Activated CD4-positive, alpha-beta T cell treated with anti-CD3 and anti-CD28 coated beads for 36 hours (primary cell): Measurements from ENCODE around the gene PIGM. TPM values are rescaled to one million over a fixed set of nuclear protein-coding genes. Genes with fewer than 3 reads are reported as not detected.

Source experiments
- ATAC-seq: fragments of 200-7000 bp; cut with Tn5 transposase; one replicate; pipeline ENCODE4 v1.10.0; 2021; ENCODE audit warnings: mild to moderate bottlenecking, moderate library complexity
- CTCF ChIA-PET: fragments of 350-600 bp; sonication (Branson Sonifier 250); formaldehyde crosslinking; loops from one replicate; lab custom pipeline; 2021; ENCODE audit warnings: antibody characterized with exemption; lab: Charles Lee
- POLR2A ChIA-PET: fragments of 350-600 bp; sonication (Branson Sonifier 250); formaldehyde crosslinking; loops from one replicate; lab custom pipeline; 2021; ENCODE audit warnings: antibody characterized with exemption, inconsistent platforms; lab: Charles Lee
- DNase-seq: peaks from one replicate; pipeline ENCODE4 v3.0.0-alpha.2; 2020
- H3K27ac Mint-ChIP-seq: one replicate; pipeline ENCODE4 v1.8.0; 2021; ENCODE audit warnings: mixed read lengths
- H3K27me3 Mint-ChIP-seq: one replicate; pipeline ENCODE4 v1.8.0; 2021; ENCODE audit warnings: mixed read lengths
- H3K36me3 Mint-ChIP-seq: one replicate; pipeline ENCODE4 v1.8.0; 2021; ENCODE audit warnings: low read depth, mixed read lengths
- H3K4me1 Mint-ChIP-seq: one replicate; pipeline ENCODE4 v1.8.0; 2021; ENCODE audit warnings: mixed read lengths
- H3K4me3 Mint-ChIP-seq: one replicate; pipeline ENCODE4 v1.8.0; 2021; ENCODE audit warnings: mild to moderate bottlenecking, moderate library complexity, mixed read lengths
- H3K9me3 Mint-ChIP-seq: one replicate; pipeline ENCODE4 v1.8.0; 2021; ENCODE audit warnings: low read depth, mixed read lengths
- intact Hi-C, 2 experiments: fragments of 100-400 bp; cut with DNase I in 1 of 2; cut with micrococcal nuclease in 1 of 2; formaldehyde crosslinking; loops; one replicate each; pipeline versions ENCODE4 v1.14.2 to v1.15.1; 2022 to 2024; cut with DNase I, micrococcal nuclease
- total RNA-seq, 2 experiments: library from RNA; stranded (reverse); gene quantifications; one replicate each; pipeline ENCODE4 v1.2.3, GENCODE V29; 2021

PIGM gene
- total RNA-seq, 2 experiments from 2014 or later, result 4.3 to 4.7 TPM

GRCh38 chr1:160022330-160023310 lies 9.2 kb downstream of the PIGM start:
- Mint-ChIP-seq H3K27me3 (peaks cover 2% of the 10 kb centered on the region), H3K9me3 (no peaks in the 10 kb centered on the region), H3K4me1 (peaks cover 5% of the 10 kb centered on the region), H3K27ac (no peak overlapping the region), H3K4me3 (no peak overlapping the region), H3K36me3 (peaks cover 5% of the 10 kb centered on the region)
- POLR2A ChIA-PET, result interaction anchor here (1.0 kb wide), 2 partner anchors 8 to 9 kb away, joined by 3 to 4 read pairs; partner anchors contain the start of gene PIGM
- CTCF ChIA-PET, result interaction anchor here (0.9 to 10.4 kb wide), 4 partner anchors 8 to 127 kb away, joined by 3 to 91 read pairs (median 6); no protein-coding TSS in a partner anchor
- intact Hi-C loops, result no loop called here
- DNase-seq, result no peak
- no peak for ATAC-seq

GRCh38 chr1:160021376-160022074 lies 10.3 kb downstream of the PIGM start:
- Mint-ChIP-seq H3K9me3 (no peaks in the 10 kb centered on the region), H3K27me3 (peaks cover 4% of the 10 kb centered on the region), H3K4me3 (no peak overlapping the region), H3K36me3 (peaks cover 2% of the 10 kb centered on the region), H3K4me1 (peaks cover 5% of the 10 kb centered on the region), H3K27ac (no peak overlapping the region)
- DNase-seq, result no peak
- ATAC-seq, result no peak
- intact Hi-C loops, result no loop called here
- POLR2A ChIA-PET, result interaction anchor here (1.0 kb wide), 1 partner anchor 9 kb away, joined by 4 read pairs; no protein-coding TSS in a partner anchor
- CTCF ChIA-PET, result interaction anchor here (2.6 to 10.4 kb wide), 2 partner anchors 9 to 14 kb away, joined by 6 to 91 read pairs; no protein-coding TSS in a partner anchor

DNA sequence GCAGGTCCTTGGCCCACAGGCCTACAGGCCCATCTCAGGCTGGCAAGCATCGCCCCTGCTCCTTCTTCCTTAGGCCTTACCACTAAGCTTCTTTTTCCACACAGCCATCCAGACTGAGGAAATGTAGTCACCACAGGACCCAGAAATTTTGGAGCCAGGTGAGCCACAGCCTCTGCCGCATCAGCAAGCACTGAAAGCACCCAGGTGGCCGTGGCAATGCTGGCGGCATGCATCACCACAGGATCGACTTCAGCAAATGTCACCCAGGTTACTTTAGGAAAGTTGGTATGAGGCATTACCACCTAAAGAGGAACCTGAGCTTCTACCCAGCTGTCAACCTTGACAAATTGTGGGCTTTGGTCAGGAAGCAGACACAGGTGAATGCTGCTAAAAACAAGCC lies 11.6 kb downstream of the PIGM start:
- intact Hi-C loops, result no loop called here
- Mint-ChIP-seq H3K27ac (no peak overlapping the region), H3K36me3 (no peaks in the 10 kb centered on the region), H3K9me3 (no peaks in the 10 kb centered on the region), H3K4me3 (no peak overlapping the region), H3K4me1 (peaks cover 5% of the 10 kb centered on the region), H3K27me3 (peaks cover 4% of the 10 kb centered on the region)
- ATAC-seq (no peak), DNase-seq (no peak)
- ChIA-PET CTCF (interaction anchor here (0.8 to 10.4 kb wide), 3 partner anchors 13 to 211 kb away, joined by 3 to 91 read pairs (median 3); no protein-coding TSS in a partner anchor), POLR2A (no interaction called here)

- peaks cover 6% of the 10 kb centered on the region for H3K27me3 Mint-ChIP-seq
- DNase-seq, result peak; percentile 25
Observed at GRCh38 chr1:160018900-160019299, 12.9 kb downstream of the PIGM start.

GRCh38 chr1:160018347-160018746 lies 13.4 kb downstream of the PIGM start:
- peaks cover 5% of the 10 kb centered on the region for H3K4me1 Mint-ChIP-seq
- H3K4me3 Mint-ChIP-seq, result no peak overlapping the region
- no peaks in the 10 kb centered on the region for H3K36me3 Mint-ChIP-seq
- DNase-seq (no peak), ATAC-seq (no peak)
- H3K27ac Mint-ChIP-seq, result no peak overlapping the region
- CTCF ChIA-PET, result interaction anchor here (0.6 to 10.4 kb wide), 3 partner anchors 11 to 83 kb away, joined by 3 to 91 read pairs (median 3); no protein-coding TSS in a partner anchor
- POLR2A ChIA-PET, result no interaction called here
- no peaks in the 10 kb centered on the region for H3K9me3 Mint-ChIP-seq
- intact Hi-C loops, result no loop called here
- H3K27me3 Mint-ChIP-seq, result peaks cover 6% of the 10 kb centered on the region

More at GRCh38 chr1:160018900-160019299, 12.9 kb downstream of the PIGM start:
- intact Hi-C loops, result no loop called here
- ChIA-PET CTCF (interaction anchor here (0.6 to 10.4 kb wide), 3 partner anchors 11 to 82 kb away, joined by 3 to 91 read pairs (median 3); no protein-coding TSS in a partner anchor), POLR2A (no interaction called here)
- Mint-ChIP-seq H3K9me3 (no peaks in the 10 kb centered on the region), H3K4me1 (peaks cover 5% of the 10 kb centered on the region), H3K4me3 (no peak overlapping the region), H3K36me3 (no peaks in the 10 kb centered on the region), H3K27ac (no peak overlapping the region)
- peak; percentile 77 for ATAC-seq

DNA sequence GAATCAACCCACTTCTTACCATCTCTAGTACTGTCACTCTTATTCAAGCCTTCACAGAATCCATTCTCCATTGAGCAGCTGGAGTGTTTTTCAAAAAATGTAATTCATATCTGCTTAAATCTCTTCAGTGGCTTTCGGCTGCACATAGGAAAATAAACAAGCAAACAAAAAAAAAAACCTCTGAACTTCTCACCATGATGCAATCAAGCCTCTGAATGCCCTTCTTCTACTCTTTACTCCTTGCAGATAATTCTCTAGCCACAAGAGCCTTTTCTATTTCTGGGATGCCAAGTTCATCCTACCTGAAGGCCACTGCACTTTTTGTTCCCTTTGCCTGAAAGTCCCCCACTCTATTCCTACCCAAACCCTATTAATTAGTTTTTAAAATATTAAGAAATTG lies 14.2 kb downstream of the PIGM start:
- CTCF ChIA-PET, result interaction anchor here (0.7 to 10.4 kb wide), 3 partner anchors 10 to 376 kb away, joined by 3 to 91 read pairs (median 3); no protein-coding TSS in a partner anchor
- no peaks in the 10 kb centered on the region for H3K9me3 Mint-ChIP-seq
- POLR2A ChIA-PET, result no interaction called here
- H3K27me3 Mint-ChIP-seq, result peaks cover 6% of the 10 kb centered on the region
- intact Hi-C loops, result no loop called here
- ATAC-seq, result no peak
- peaks cover 5% of the 10 kb centered on the region for H3K4me1 Mint-ChIP-seq
- H3K27ac Mint-ChIP-seq, result no peak overlapping the region
- H3K36me3 Mint-ChIP-seq, result no peaks in the 10 kb centered on the region
- H3K4me3 Mint-ChIP-seq, result no peak overlapping the region
- DNase-seq, result no peak

GRCh38 chr1:160011781-160012180 lies 20.0 kb downstream of the PIGM start:
- ChIA-PET CTCF (no interaction called here), POLR2A (no interaction called here)
- DNase-seq (no peak), ATAC-seq (no peak)
- Mint-ChIP-seq H3K27me3 (peaks cover 7% of the 10 kb centered on the region), H3K9me3 (no peaks in the 10 kb centered on the region), H3K27ac (no peak overlapping the region), H3K4me3 (no peak overlapping the region), H3K4me1 (no peaks in the 10 kb centered on the region), H3K36me3 (no peaks in the 10 kb centered on the region)
- intact Hi-C loops, result no loop called here

DNA sequence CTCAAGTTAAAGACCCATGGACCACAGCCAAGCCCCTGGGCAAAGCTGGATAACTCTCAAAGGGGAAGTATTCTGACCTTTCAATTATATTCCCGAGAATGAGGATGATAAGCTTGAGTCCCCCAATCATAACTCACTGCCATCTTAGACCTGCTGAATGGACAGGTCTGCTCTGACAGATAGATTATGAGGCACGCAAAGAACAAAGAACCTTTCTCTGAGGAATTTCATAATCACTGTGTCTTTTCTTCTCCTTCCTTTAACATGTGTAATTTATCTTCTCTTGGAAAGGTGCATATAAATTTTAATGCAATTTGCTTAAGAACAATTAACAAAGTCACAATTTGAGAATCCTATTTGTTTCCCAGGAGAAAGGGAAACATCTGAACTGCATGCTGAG lies 22.0 kb downstream of the PIGM start:
- no peak overlapping the region for H3K4me3 Mint-ChIP-seq
- no peak overlapping the region for H3K27ac Mint-ChIP-seq
- H3K4me1 Mint-ChIP-seq, result no peaks in the 10 kb centered on the region
- no peak for DNase-seq
- intact Hi-C loops, result no loop called here
- ChIA-PET POLR2A (no interaction called here), CTCF (interaction anchor here (3.0 to 10.6 kb wide), 5 partner anchors 9 to 74 kb away, joined by 14 to 237 read pairs (median 33); no protein-coding TSS in a partner anchor)
- peaks cover 7% of the 10 kb centered on the region for H3K27me3 Mint-ChIP-seq
- no peaks in the 10 kb centered on the region for H3K9me3 Mint-ChIP-seq
- no peak for ATAC-seq
- H3K36me3 Mint-ChIP-seq, result no peaks in the 10 kb centered on the region

GRCh38 chr1:160009081-160009480 lies 22.7 kb downstream of the PIGM start:
- DNase-seq (no peak), ATAC-seq (no peak)
- Mint-ChIP-seq H3K27ac (no peak overlapping the region), H3K4me3 (no peak overlapping the region), H3K27me3 (peaks cover 7% of the 10 kb centered on the region), H3K4me1 (no peaks in the 10 kb centered on the region), H3K9me3 (no peaks in the 10 kb centered on the region), H3K36me3 (no peaks in the 10 kb centered on the region)
- ChIA-PET CTCF (interaction anchor here (1.4 to 10.6 kb wide), 10 partner anchors 9 to 211 kb away, joined by 4 to 237 read pairs (median 29); no protein-coding TSS in a partner anchor), POLR2A (no interaction called here)
- intact Hi-C loops, result no loop called here

- Mint-ChIP-seq H3K9me3 (no peaks in the 10 kb centered on the region), H3K36me3 (no peaks in the 10 kb centered on the region), H3K27ac (no peak overlapping the region), H3K4me3 (no peak overlapping the region), H3K27me3 (peaks cover 9% of the 10 kb centered on the region), H3K4me1 (no peaks in the 10 kb centered on the region)
- CTCF ChIA-PET, result interaction anchor here (0.6 to 10.6 kb wide), 63 partner anchors 9 to 794 kb away, joined by 3 to 237 read pairs (median 4); partner anchors contain the start of genes DUSP23, IGSF9, KCNJ9 and SLAMF8
- ATAC-seq (no peak), DNase-seq (no peak)
- POLR2A ChIA-PET, result interaction anchor here (1.1 kb wide), 1 partner anchor 83 kb away, joined by 5 read pairs; the partner anchor contains the start of gene TAGLN2
- intact Hi-C loops, result loop anchor here (1.0 to 2.0 kb wide), 6 partner anchors 71 to 847 kb away; partner anchors contain the start of gene DUSP23 (in 1 of the 2)
Observed at GRCh38 chr1:160007577-160008200, 24.1 kb downstream of the PIGM start.
